Sigmoid colon (tissue), 4 donors: ENCODE data around the gene TBL1Y.
"Not testable (repeated sequence)": the region's sequence is repeated elsewhere in the genome, so short reads cannot be mapped to it uniquely, and the experiment has no call there.

Experiments
- EP300 ChIP-seq, 4 donors: sonication (generic); formaldehyde crosslinking; IDR thresholded peaks; one replicate each; pipeline ENCODE4 v1.6.1; 2017; ENCODE audit warnings: antibody characterized with exemption in 4 of 4
- POLR2A ChIP-seq, 2 donors: fragments of 450-650 bp; IDR thresholded peaks; one replicate each; pipeline ENCODE4 v1.6.1; 2016; ENCODE audit warnings: antibody characterized with exemption in 2 of 2, mild to moderate bottlenecking in 2 of 2, moderate library complexity in 2 of 2
- TF ChIP-seq, protein P1 (sequence below), 4 experiments: fragments of 450-650 bp in 3 of 4; fragments of 200-600 bp in 1 of 4; IDR thresholded peaks; one replicate each; pipeline ENCODE4 v1.5.1; 2016 to 2019; ENCODE audit warnings: antibody characterized with exemption in 4 of 4, mild to moderate bottlenecking in 3 of 4, moderate library complexity in 2 of 4

DNA sequence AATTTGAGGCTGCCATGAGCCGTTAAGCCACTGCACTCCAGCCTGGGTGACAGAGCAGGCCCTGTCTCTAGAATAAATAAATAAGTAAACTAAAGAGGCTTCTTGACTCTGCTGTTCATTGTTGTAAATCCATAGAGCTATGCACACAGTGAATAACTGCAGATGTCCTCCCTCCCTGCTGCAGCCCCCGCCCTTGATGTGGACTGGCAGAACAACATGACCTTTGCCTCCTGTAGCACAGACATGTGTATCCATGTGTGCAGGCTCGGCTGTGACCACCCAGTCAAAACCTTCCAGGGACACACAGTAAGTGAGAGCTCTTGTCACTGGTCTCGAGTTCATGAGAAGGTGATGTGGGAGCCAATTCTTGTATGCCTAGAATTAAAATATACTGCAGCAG lies 170.1 kb downstream of the TBL1Y start:
- TF ChIP-seq, protein P1, sequence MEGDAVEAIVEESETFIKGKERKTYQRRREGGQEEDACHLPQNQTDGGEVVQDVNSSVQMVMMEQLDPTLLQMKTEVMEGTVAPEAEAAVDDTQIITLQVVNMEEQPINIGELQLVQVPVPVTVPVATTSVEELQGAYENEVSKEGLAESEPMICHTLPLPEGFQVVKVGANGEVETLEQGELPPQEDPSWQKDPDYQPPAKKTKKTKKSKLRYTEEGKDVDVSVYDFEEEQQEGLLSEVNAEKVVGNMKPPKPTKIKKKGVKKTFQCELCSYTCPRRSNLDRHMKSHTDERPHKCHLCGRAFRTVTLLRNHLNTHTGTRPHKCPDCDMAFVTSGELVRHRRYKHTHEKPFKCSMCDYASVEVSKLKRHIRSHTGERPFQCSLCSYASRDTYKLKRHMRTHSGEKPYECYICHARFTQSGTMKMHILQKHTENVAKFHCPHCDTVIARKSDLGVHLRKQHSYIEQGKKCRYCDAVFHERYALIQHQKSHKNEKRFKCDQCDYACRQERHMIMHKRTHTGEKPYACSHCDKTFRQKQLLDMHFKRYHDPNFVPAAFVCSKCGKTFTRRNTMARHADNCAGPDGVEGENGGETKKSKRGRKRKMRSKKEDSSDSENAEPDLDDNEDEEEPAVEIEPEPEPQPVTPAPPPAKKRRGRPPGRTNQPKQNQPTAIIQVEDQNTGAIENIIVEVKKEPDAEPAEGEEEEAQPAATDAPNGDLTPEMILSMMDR (IDR thresholded peaks at IDR 0.05), result not testable (repeated sequence)
- not testable (repeated sequence) for TF ChIP-seq POLR2A, EP300 (IDR thresholded peaks at IDR 0.05)
